IMR-90 (cell line): ENCODE results near the gene PTCH2. TPM values are rescaled to one million over a fixed set of nuclear protein-coding genes. Genes with fewer than 3 reads are reported as not detected.

Experiments used
- ATAC-seq: fragments of 200-7000 bp; cut with Tn5 transposase; 2 replicates; pipeline ENCODE4 v1.9.1; 2020; ENCODE audit warnings: low read depth, mild to moderate bottlenecking, moderate library complexity
- BruUV-seq: library from RNA; stranded (reverse); fragments of 400-500 nt; replicated peaks from 2 replicates; lab custom pipeline; 2021; lab: Mats Ljungman, UMichigan
- CTCF ChIA-PET: fragments of 300-600 bp; formaldehyde crosslinking; extraction: SDS; loops from one replicate; lab custom pipeline; 2021; ENCODE audit warnings: antibody characterized with exemption; lab: Yijun Ruan, JAX
- POLR2A ChIA-PET: fragments of 300-600 bp; sonication (Branson Sonifier 250); formaldehyde crosslinking; loops from one replicate; lab custom pipeline; 2022; ENCODE audit warnings: antibody characterized with exemption; ENCODE audit not compliant: unreplicated experiment; lab: Charles Lee
- DNase-seq: peaks from one replicate; pipeline ENCODE4 v3.0.0; 2013
- H2AFZ ChIP-seq: replicated peaks from 2 replicates; pipeline ENCODE3; 2013; ENCODE audit warnings: low read length, mild to moderate bottlenecking; ENCODE audit not compliant: poor library complexity
- H2AK5ac ChIP-seq: 2 replicates; pipeline ENCODE4 v1.6.1; 2013; ENCODE audit warnings: low read depth, low read length, inconsistent platforms
- H2AK9ac ChIP-seq: replicated peaks from 2 replicates; pipeline ENCODE3; 2013; ENCODE audit warnings: mild to moderate bottlenecking, low read depth, low read length, moderate library complexity; ENCODE audit not compliant: poor library complexity
- H2BK120ac ChIP-seq: 2 replicates; pipeline ENCODE4 v1.6.1; 2013; ENCODE audit warnings: low read depth, low read length, inconsistent platforms
- H2BK15ac ChIP-seq: 3 replicates; pipeline ENCODE4 v1.6.1; 2013; ENCODE audit warnings: low read depth, low read length, inconsistent platforms
- H2BK20ac ChIP-seq: 2 replicates; pipeline ENCODE4 v1.6.1; 2013; ENCODE audit warnings: low read depth, mild to moderate bottlenecking, inconsistent platforms, low read length, moderate library complexity
- H2BK5ac ChIP-seq: 2 replicates; pipeline ENCODE4 v1.6.1; 2013; ENCODE audit warnings: mild to moderate bottlenecking, low read depth, low read length, inconsistent platforms; ENCODE audit not compliant: poor library complexity, severe bottlenecking
- H3K14ac ChIP-seq: replicated peaks from 2 replicates; pipeline ENCODE4 v1.6.1; 2013; ENCODE audit warnings: low read depth, low read length, inconsistent platforms
- H3K18ac ChIP-seq: 2 replicates; pipeline ENCODE4 v1.6.1; 2013; ENCODE audit warnings: low read depth, low read length, control low read depth
- H3K23ac ChIP-seq: 2 replicates; pipeline ENCODE4 v1.6.1; 2013; ENCODE audit warnings: low read depth, low read length, inconsistent platforms
- H3K27ac ChIP-seq: 2 replicates; pipeline ENCODE4 v1.5.1; 2013; ENCODE audit warnings: mild to moderate bottlenecking, control low read depth, low read length; ENCODE audit not compliant: insufficient read depth
- H3K27me3 ChIP-seq: 2 replicates; pipeline ENCODE4 v1.6.1; 2013; ENCODE audit warnings: low read length; ENCODE audit not compliant: control insufficient read depth, insufficient read depth
- H3K36me3 ChIP-seq: 2 replicates; pipeline ENCODE4 v1.6.1; 2013; ENCODE audit warnings: low read length, mixed read lengths; ENCODE audit not compliant: control insufficient read depth, insufficient read depth
- H3K4ac ChIP-seq: 2 replicates; pipeline ENCODE4 v1.6.1; 2013; ENCODE audit warnings: low read depth, low read length, inconsistent platforms
- H3K4me1 ChIP-seq: 2 replicates; pipeline ENCODE4 v1.6.1; 2013; ENCODE audit warnings: low read length, mixed read lengths; ENCODE audit not compliant: control insufficient read depth, insufficient read depth
- H3K4me2 ChIP-seq: 2 replicates; pipeline ENCODE4 v1.6.1; 2013; ENCODE audit warnings: low read depth, mild to moderate bottlenecking, control low read depth, low read length, moderate library complexity
- H3K4me3 ChIP-seq: 2 replicates; pipeline ENCODE4 v1.5.1; 2013; ENCODE audit warnings: low read depth, mild to moderate bottlenecking, control low read depth, low read length, moderate library complexity; ENCODE audit not compliant: insufficient read depth
- H3K56ac ChIP-seq: 2 replicates; pipeline ENCODE4 v1.6.1; 2013; ENCODE audit warnings: low read length, inconsistent platforms; ENCODE audit not compliant: insufficient read depth; ENCODE audit errors: extremely low read depth
- H3K79me1 ChIP-seq, 2 experiments: 2 replicates each; pipeline ENCODE4 v1.6.1; 2013; ENCODE audit warnings: low read length in 2 of 2, inconsistent platforms in 1 of 2, low read depth in 1 of 2
- H3K9ac ChIP-seq: 2 replicates; pipeline ENCODE4 v1.6.1; 2013; ENCODE audit warnings: low read depth, low read length, control low read depth
- H3K9me1 ChIP-seq: 2 replicates; pipeline ENCODE4 v1.6.1; 2013; ENCODE audit warnings: low read length, inconsistent platforms; ENCODE audit not compliant: insufficient read depth
- H3K9me3 ChIP-seq: 2 replicates; pipeline ENCODE4 v1.6.1; 2013; ENCODE audit warnings: low read length; ENCODE audit not compliant: control insufficient read depth, insufficient read depth
- H4K20me1 ChIP-seq: 2 replicates; pipeline ENCODE4 v1.6.1; 2013; ENCODE audit warnings: low read length, inconsistent platforms; ENCODE audit not compliant: insufficient read depth
- H4K5ac ChIP-seq: 2 replicates; pipeline ENCODE4 v1.6.1; 2013; ENCODE audit warnings: mild to moderate bottlenecking, low read depth, low read length, control low read depth
- H4K8ac ChIP-seq, 2 experiments: 2 replicates each; pipeline ENCODE4 v1.6.1; 2013; ENCODE audit warnings: low read depth in 2 of 2, low read length in 2 of 2, control low read depth in 1 of 2, inconsistent platforms in 1 of 2
- H4K91ac ChIP-seq: 2 replicates; pipeline ENCODE4 v1.6.1; 2013; ENCODE audit warnings: low read depth, low read length, inconsistent platforms; ENCODE audit not compliant: insufficient read depth
- BHLHE40 ChIP-seq: fragments of 150-350 bp; IDR thresholded peaks from 2 replicates; pipeline ENCODE4 v1.6.1; 2016; ENCODE audit warnings: mild to moderate bottlenecking, low read depth, low read length
- CEBPB ChIP-seq: IDR thresholded peaks from 2 replicates; pipeline ENCODE4 v1.6.1; 2012; ENCODE audit warnings: low read depth, low read length, improper control_type of control experiment
- CHD1 ChIP-seq: IDR thresholded peaks from 2 replicates; pipeline ENCODE4 v1.6.1; 2012; ENCODE audit warnings: low read depth, low read length, improper control_type of control experiment
- CTCF ChIP-seq: conservative IDR thresholded peaks from 2 replicates; pipeline ENCODE4 v1.5.1; 2012; ENCODE audit warnings: mild to moderate bottlenecking, low read depth, low read length, improper control_type of control experiment
- ELK1 ChIP-seq: fragments of 150-350 bp; IDR thresholded peaks from 2 replicates; pipeline ENCODE4 v1.6.1; 2016; ENCODE audit warnings: low read depth, mild to moderate bottlenecking, low read length, moderate library complexity, borderline replicate concordance
- FOS ChIP-seq: fragments of 150-350 bp; IDR thresholded peaks from 2 replicates; pipeline ENCODE4 v1.6.1; 2016; ENCODE audit warnings: low read depth, low read length
- MAFK ChIP-seq: IDR thresholded peaks from 2 replicates; pipeline ENCODE4 v1.6.1; 2012; ENCODE audit warnings: low read depth, low read length, improper control_type of control experiment
- MAZ ChIP-seq: IDR thresholded peaks from 2 replicates; pipeline ENCODE4 v1.6.1; 2012; ENCODE audit warnings: low read depth, mild to moderate bottlenecking, low read length, improper control_type of control experiment, moderate library complexity, borderline replicate concordance
- MXI1 ChIP-seq: IDR thresholded peaks from 2 replicates; pipeline ENCODE4 v1.6.1; 2012; ENCODE audit warnings: low read depth, mild to moderate bottlenecking, low read length, moderate library complexity, borderline replicate concordance
- NFE2L2 ChIP-seq: fragments of 150-350 bp; IDR thresholded peaks from 2 replicates; pipeline ENCODE4 v1.6.1; 2016; ENCODE audit warnings: low read depth, mild to moderate bottlenecking, low read length
- POLR2A ChIP-seq: IDR thresholded peaks from 2 replicates; pipeline ENCODE4 v1.6.1; 2012; ENCODE audit warnings: mild to moderate bottlenecking, low read depth, low read length
- RAD21 ChIP-seq: IDR thresholded peaks from 2 replicates; pipeline ENCODE4 v1.6.1; 2012; ENCODE audit warnings: low read length, improper control_type of control experiment
- RCOR1 ChIP-seq: IDR thresholded peaks from 2 replicates; pipeline ENCODE4 v1.6.1; 2012; ENCODE audit warnings: mild to moderate bottlenecking, low read length, improper control_type of control experiment; ENCODE audit not compliant: insufficient replicate concordance
- RFX5 ChIP-seq: IDR thresholded peaks from 2 replicates; pipeline ENCODE4 v1.8.0; 2012; ENCODE audit warnings: low read depth, mild to moderate bottlenecking, low read length, moderate library complexity
- SMC3 ChIP-seq: fragments of 150-350 bp; IDR thresholded peaks from 2 replicates; pipeline ENCODE4 v1.6.1; 2016; ENCODE audit warnings: low read depth, mild to moderate bottlenecking, antibody characterized with exemption, low read length, moderate library complexity
- WGBS, 2 experiments: methylation state at CpG; one replicate each; pipeline versions ENCODE4 v1.1.5 to v1.1.7; 2013; ENCODE audit warnings: missing lambda C conversion rate in 2 of 2; ENCODE audit not compliant: insufficient read length in 1 of 2; ENCODE audit errors: extremely low coverage in 2 of 2; 5-methylcytosine and 5-hydroxymethylcytosine counted together
- dilution Hi-C: fragments of 300-500 bp; cut with HindIII; formaldehyde crosslinking; loops from one replicate; pipeline ENCODE4 v1.14.3; 2018; ENCODE audit warnings: low sequenced_read_pairs; ENCODE audit not compliant: unreplicated experiment
- in situ Hi-C: fragments of 300-500 bp; cut with MboI; formaldehyde crosslinking; loops from 3 replicates; pipeline ENCODE4 v1.14.3; 2019; ENCODE audit warnings: low sequenced_read_pairs, inconsistent platforms, mixed read lengths
- intact Hi-C: fragments of 100-400 bp; cut with micrococcal nuclease; formaldehyde crosslinking; loops from 2 replicates; pipeline ENCODE4 v1.10.0; 2022
- polyA plus RNA-seq, 3 experiments: library from polyadenylated mRNA; depleted of rRNA; stranded (reverse); fragments of >200 nt; gene quantifications; 2 replicates each; pipeline ENCODE4 v1.2.3, GENCODE V29; 2012; ENCODE audit warnings: low replicate concordance in 1 of 3
- total RNA-seq: library from RNA; depleted of rRNA; stranded (reverse); fragments of >200 nt; gene quantifications from 2 replicates; pipeline ENCODE4 v1.2.3, GENCODE V29; 2012
- TF ChIP-seq, protein P1 (sequence below): fragments of 150-350 bp; IDR thresholded peaks from 2 replicates; pipeline ENCODE4 v1.6.1; 2017; ENCODE audit warnings: mild to moderate bottlenecking, antibody characterized with exemption, low read length, low read depth

Gene PTCH2
- total and polyA plus RNA-seq, 2 of the 4 experiments (the other 2 are of a cell fraction) = under 0.01 to 0.56 TPM

DNA sequence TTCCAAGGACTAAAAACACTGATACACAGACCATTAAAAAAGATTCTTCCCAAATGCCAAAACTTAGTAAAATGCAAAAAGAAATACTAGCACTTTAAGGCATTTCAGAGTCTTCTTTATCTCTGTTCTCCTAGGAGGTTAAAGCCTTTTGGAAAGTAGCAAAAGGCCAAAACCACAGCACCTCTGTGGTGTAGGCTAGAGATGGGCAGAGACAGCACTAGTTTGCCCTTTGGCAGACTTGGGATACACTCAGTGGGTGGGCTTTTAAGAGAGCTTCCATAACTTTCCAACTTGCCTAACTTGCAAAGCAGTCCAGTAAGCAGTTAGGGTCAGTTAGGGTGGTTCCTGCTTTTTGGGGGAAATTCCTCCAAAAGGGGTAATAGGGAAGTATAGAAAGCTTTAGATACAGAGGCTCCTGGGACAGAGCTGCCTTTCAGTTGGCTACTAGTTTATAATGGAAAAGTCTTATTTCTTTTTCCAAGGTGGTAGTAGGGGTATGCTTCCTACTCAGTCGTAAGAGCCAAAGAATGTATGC is 17.9 kb upstream of the PTCH2 start:
- Histone ChIP-seq H4K91ac (no peak overlapping the region), H3K23ac (no peak overlapping the region), H3K27ac (no peak overlapping the region), H2AK5ac (no peak overlapping the region), H3K56ac (no peak overlapping the region), H3K4me3 (no peak overlapping the region), H3K9me3 (no peaks in the 10 kb centered on the region), H3K36me3 (peaks cover 5% of the 10 kb centered on the region), H3K9ac (no peak overlapping the region), H3K18ac (no peak overlapping the region), H3K14ac (no peak overlapping the region), H3K79me1 (peaks cover 0 to 2% of the 10 kb centered on the region in 2 experiments; a peak in 1 of 4 replicates), H3K4me2 (no peak overlapping the region), H2BK5ac (no peak overlapping the region), H2BK20ac (no peak overlapping the region), H4K8ac (no peak overlapping the region), H2AK9ac (no peak overlapping the region), H4K20me1 (no peaks in the 10 kb centered on the region), H3K4me1 (no peaks in the 10 kb centered on the region), H3K9me1 (0 out of 2 replicates have a peak, but pooled peaks cover 4% of the 10 kb centered on the region), H2AFZ (no peak overlapping the region), H3K4ac (no peak overlapping the region), H3K27me3 (no peaks in the 10 kb centered on the region), H4K5ac (no peak overlapping the region), H2BK120ac (no peak overlapping the region), H2BK15ac (no peak overlapping the region)
- intact Hi-C loops = no loop called here
- CTCF ChIA-PET = interaction anchor here (0.6 kb wide), 1 partner anchor 604 kb away, joined by 3 read pairs; no protein-coding TSS in a partner anchor
- WGBS, 2 experiments = no CpG with 5 or more reads among the region's 1 CpG
- dilution Hi-C loops = no loop called here
- no peak for ATAC-seq
- in situ Hi-C loops = loop anchor here (25.0 kb wide), 1 partner anchor 126 kb away; the partner anchor contains the start of gene EIF2B3
- no peak for DNase-seq
- no TSS peak for BruUV-seq
- POLR2A ChIA-PET = no interaction called here
- TF ChIP-seq CTCF (no peak), SMC3 (no peak), MAFK (no peak), FOS (no peak), MXI1 (no peak), ELK1 (no peak), MAZ (no peak), RAD21 (no peak), BHLHE40 (no peak), NFE2L2 (no peak), RCOR1 (no peak), RFX5 (no peak), CEBPB (no peak), POLR2A (no peak), CHD1 (no peak)
- TF ChIP-seq, protein P1, sequence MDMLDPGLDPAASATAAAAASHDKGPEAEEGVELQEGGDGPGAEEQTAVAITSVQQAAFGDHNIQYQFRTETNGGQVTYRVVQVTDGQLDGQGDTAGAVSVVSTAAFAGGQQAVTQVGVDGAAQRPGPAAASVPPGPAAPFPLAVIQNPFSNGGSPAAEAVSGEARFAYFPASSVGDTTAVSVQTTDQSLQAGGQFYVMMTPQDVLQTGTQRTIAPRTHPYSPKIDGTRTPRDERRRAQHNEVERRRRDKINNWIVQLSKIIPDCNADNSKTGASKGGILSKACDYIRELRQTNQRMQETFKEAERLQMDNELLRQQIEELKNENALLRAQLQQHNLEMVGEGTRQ = no peak
